K562 (cell line): ENCODE data around the gene ZNF609. TPM values are rescaled to one million over a fixed set of nuclear protein-coding genes. Genes with fewer than 3 reads are reported as not detected.
A peak's percentile ranks its signal among the peaks of the same experiment; 100 is the strongest.

Experiments
- ATAC-seq: fragments of 200-7000 bp; cut with Tn5 transposase; 3 replicates; pipeline ENCODE4 v1.9.1; 2020; ENCODE audit warnings: moderate library complexity
- BruUV-seq: library from RNA; stranded (reverse); fragments of 400-500 nt; replicated peaks from 2 replicates; lab custom pipeline; 2021; lab: Mats Ljungman, UMichigan
- CTCF ChIA-PET: fragments of 300-600 bp; formaldehyde crosslinking; extraction: SDS; loops from one replicate; lab custom pipeline; 2021; ENCODE audit warnings: low intra/inter-chr PET ratio; lab: Yijun Ruan, JAX
- POLR2A ChIA-PET: fragments of 300-600, 350-650 bp; sonication (Branson Sonifier 250); formaldehyde crosslinking; extraction: SDS; loops from one replicate; lab custom pipeline; 2021; ENCODE audit warnings: antibody characterized with exemption, inconsistent platforms; lab: Yijun Ruan, JAX
- DNase-seq, 4 experiments: peaks; one replicate each; pipeline versions ENCODE4 v3.0.0 to v3.0.0-alpha.2; 2011 to 2018; ENCODE audit warnings: low spot score in 3 of 4, mixed read lengths in 3 of 4; ENCODE audit errors: extremely low read depth in 1 of 4
- FAIRE-seq: peaks from 2 replicates; lab custom pipeline; 2011; peaks lifted over from hg19 to GRCh38; lab: Jason Lieb, UNC
- H2AFZ ChIP-seq: 2 replicates; pipeline ENCODE4 v1.6.0; 2011; ENCODE audit warnings: low read depth, low read length, control low read depth, inconsistent platforms
- H3K27ac ChIP-seq: fragments of 200-600 bp; 3 replicates; pipeline ENCODE4 v1.8.0; 2011; ENCODE audit warnings: low read depth, mild to moderate bottlenecking, control low read depth, inconsistent platforms, low read length, moderate library complexity, mixed read lengths; ENCODE audit errors: extremely low read depth
- H3K27me3 ChIP-seq, 2 experiments: fragments of 300-600 bp in 1 of 2; 2 replicates in 1 of 2; 3 replicates in 1 of 2; pipeline versions ENCODE4 v1.6.0 to v1.8.0; 2011; ENCODE audit warnings: inconsistent platforms in 2 of 2, low read length in 2 of 2, mild to moderate bottlenecking in 1 of 2, mixed read lengths in 1 of 2, moderate library complexity in 1 of 2; ENCODE audit not compliant: control insufficient read depth in 2 of 2, insufficient read depth in 2 of 2
- H3K36me3 ChIP-seq: fragments of 300-600 bp; 3 replicates; pipeline ENCODE4 v1.8.0; 2011; ENCODE audit warnings: mild to moderate bottlenecking, low read length, inconsistent platforms; ENCODE audit not compliant: control insufficient read depth, insufficient read depth
- H3K4me1 ChIP-seq, 2 experiments: fragments of 200-600 bp in 1 of 2; replicated peaks in 1 of 2; 2 replicates in 1 of 2; 3 replicates in 1 of 2; pipeline versions ENCODE4 v1.5.1 to v1.8.0; 2011; ENCODE audit warnings: inconsistent platforms in 2 of 2, low read length in 2 of 2, mild to moderate bottlenecking in 1 of 2, mixed read lengths in 1 of 2, moderate library complexity in 1 of 2; ENCODE audit not compliant: control insufficient read depth in 2 of 2, insufficient read depth in 2 of 2
- H3K4me2 ChIP-seq: 2 replicates; pipeline ENCODE4 v1.6.1; 2011; ENCODE audit warnings: low read length, control low read depth, inconsistent platforms, mixed read lengths; ENCODE audit not compliant: insufficient read depth
- H3K4me3 ChIP-seq: fragments of 200-600 bp; sonication (generic), shearing (Covaris generic); 2 replicates; pipeline ENCODE4 v1.5.1; 2016; ENCODE audit warnings: control low read depth, inconsistent platforms
- H3K79me2 ChIP-seq: fragments of 200-600 bp; 3 replicates; pipeline ENCODE4 v1.8.0; 2011; ENCODE audit warnings: low read length, inconsistent platforms; ENCODE audit not compliant: control insufficient read depth, insufficient read depth
- H3K9ac ChIP-seq, 2 experiments: 2 replicates each; pipeline versions ENCODE4 v1.6.0 to v1.6.1; 2011; ENCODE audit warnings: low read depth in 2 of 2, low read length in 2 of 2, control low read depth in 1 of 2, inconsistent platforms in 1 of 2, mild to moderate bottlenecking in 1 of 2, mixed read lengths in 1 of 2; ENCODE audit not compliant: insufficient read depth in 1 of 2
- H3K9me1 ChIP-seq: one replicate; pipeline ENCODE4 v1.6.0; 2011; ENCODE audit warnings: inconsistent platforms, mild to moderate bottlenecking, low read length, moderate library complexity; ENCODE audit not compliant: control insufficient read depth, insufficient read depth
- H3K9me3 ChIP-seq: replicated peaks from 2 replicates; pipeline ENCODE4 v1.5.1; 2011; ENCODE audit warnings: low read depth, low read length, inconsistent platforms; ENCODE audit not compliant: control insufficient read depth, insufficient read depth
- H4K20me1 ChIP-seq: replicated peaks from 2 replicates; pipeline ENCODE4 v1.6.1; 2011; ENCODE audit warnings: low read length, inconsistent platforms, mixed read lengths; ENCODE audit not compliant: control insufficient read depth, insufficient read depth
- ATF3 ChIP-seq, 2 experiments: fragments of 450-650 bp in 1 of 2; sonication (generic) in 1 of 2; formaldehyde crosslinking in 1 of 2; IDR thresholded peaks in 1 of 2; conservative IDR thresholded peaks in 1 of 2; 2 replicates each; pipeline versions ENCODE4 v1.6.1 to v1.8.1; 2016 to 2023; ENCODE audit warnings: mild to moderate bottlenecking in 2 of 2, moderate library complexity in 2 of 2, inconsistent platforms in 1 of 2, missing genetic modification reagents in 1 of 2
- CEBPG ChIP-seq, 3 experiments: fragments of 200-800 bp in 1 of 3; sonication (Bioruptor generic) in 1 of 3; sonication (generic) in 1 of 3; formaldehyde crosslinking in 1 of 3; IDR thresholded peaks in 2 of 3; conservative IDR thresholded peaks in 1 of 3; 2 replicates each; pipeline versions ENCODE4 v1.6.1 to v1.8.0; 2016 to 2022; ENCODE audit warnings: missing compliant biosample characterization in 2 of 3, missing genetic modification characterization in 2 of 3, mild to moderate bottlenecking in 1 of 3, missing genetic modification reagents in 1 of 3
- CTBP1 ChIP-seq: fragments of 450-650 bp; IDR thresholded peaks from 2 replicates; pipeline ENCODE4 v1.6.1; 2016; ENCODE audit warnings: borderline replicate concordance
- NR1H2 ChIP-seq: sonication (generic); formaldehyde crosslinking; IDR thresholded peaks from 2 replicates; pipeline ENCODE4 v1.4.0; 2020; ENCODE audit warnings: mild to moderate bottlenecking, missing genetic modification reagents
- POLR2G ChIP-seq: fragments of 200-400 bp; formaldehyde crosslinking; IDR thresholded peaks from 2 replicates; pipeline ENCODE4 v1.6.1; 2017; ENCODE audit warnings: low read depth, mild to moderate bottlenecking, antibody characterized with exemption, low read length, moderate library complexity
- WGBS: fragments of 100-300 bp; shearing (Covaris generic); methylation state at CpG from one replicate; pipeline ENCODE4 v1.1.6; 2016; ENCODE audit warnings: low coverage, mixed read lengths; ENCODE audit not compliant: insufficient coverage; ENCODE audit errors: missing lambda C conversion rate; 5-methylcytosine and 5-hydroxymethylcytosine counted together
- in situ Hi-C: fragments of 300-500 bp; cut with MboI; formaldehyde crosslinking; loops from 4 replicates; pipeline ENCODE4 v1.15.0; 2018; ENCODE audit warnings: inconsistent platforms, mixed read lengths
- intact Hi-C: fragments of 100-400 bp; cut with micrococcal nuclease; formaldehyde crosslinking; loops from 2 replicates; pipeline ENCODE4 v1.14.2; 2022
- polyA plus RNA-seq, 8 experiments: library from polyadenylated mRNA; depleted of rRNA in 4 of 8; stranded (reverse) in 5 of 8; unstranded in 3 of 8; fragments of >200 nt; fragmentation: Nextera tagmentation in 2 of 8; fragmentation: Illumina TruSeq in 1 of 8; extraction: Ambion mirVana in 2 of 8; extraction: Trizol in 1 of 8; gene quantifications; 2 replicates each; pipeline versions ENCODE4 v1.2.1 to v1.2.3, GENCODE V29; 2011 to 2014; ENCODE audit warnings: inconsistent platforms in 1 of 8, missing spikeins in 1 of 8
- total RNA-seq, 7 experiments: library from RNA; depleted of rRNA in 6 of 7; stranded (reverse); fragments of >200 nt in 6 of 7; fragmentation: Illumina TruSeq in 2 of 7; extraction: Trizol in 2 of 7; gene quantifications; 2 replicates each; pipeline versions ENCODE4 v1.2.1 to v1.2.3, GENCODE V29; 2011 to 2021; ENCODE audit warnings: low replicate concordance in 1 of 7
- TF ChIP-seq, protein P1 (sequence below): fragments of 250-450 bp; sonication (Bioruptor Pico); IDR thresholded peaks from 2 replicates; pipeline ENCODE4 v1.4.0; 2020

The ZNF609 gene
- total and polyA plus RNA-seq, 9 of the 15 experiments (the other 6 are each of a cell fraction or from before 2014, with no cell fraction given) = 3.0 to 38.7 (median 17.8) TPM

DNA sequence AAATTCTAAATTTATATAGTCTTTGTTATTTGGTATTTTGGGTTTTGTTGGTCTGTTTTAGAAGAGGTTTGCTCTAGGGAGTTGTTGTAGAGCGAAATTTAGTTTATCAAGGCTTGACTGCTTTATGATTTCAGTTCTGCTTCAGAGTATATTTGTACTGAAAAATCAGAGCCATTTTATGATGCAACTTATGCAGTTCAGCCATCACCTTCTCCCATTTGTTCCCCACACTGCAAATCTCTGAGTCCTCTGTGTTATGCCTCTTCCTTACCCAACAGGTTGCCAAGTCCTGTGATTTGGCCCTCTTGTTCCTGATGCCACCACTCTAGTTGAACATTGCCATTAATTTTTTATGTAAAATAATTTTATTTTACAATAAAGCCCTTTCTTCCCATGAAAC lies 140.4 kb downstream of the ZNF609 start:
- no peaks in the 10 kb centered on the region for H3K9me1 ChIP-seq
- BruUV-seq = no TSS peak
- H3K27me3 ChIP-seq = no peaks in the 10 kb centered on the region
- FAIRE-seq (no peak), DNase-seq (no peak), ATAC-seq (no peak)
- peaks cover 0 to 17% of the 10 kb centered on the region in 2 experiments; a peak in 3 of 5 replicates for H3K4me1 ChIP-seq
- intact Hi-C loops (no loop called here), in situ Hi-C loops (no loop called here)
- H3K27ac ChIP-seq = no peak overlapping the region
- H3K4me2 ChIP-seq = no peak overlapping the region
- ChIA-PET CTCF (no interaction called here), POLR2A (interaction anchor here (1.6 kb wide), 1 partner anchor 19 kb away, joined by 3 read pairs; no protein-coding TSS in a partner anchor)
- H3K9me3 ChIP-seq = no peaks in the 10 kb centered on the region
- peaks cover 82% of the 10 kb centered on the region for H3K79me2 ChIP-seq
- H3K9ac ChIP-seq = no peak overlapping the region
- peaks cover 22% of the 10 kb centered on the region for H4K20me1 ChIP-seq
- WGBS = 95% methylated on average over 1 of the region's 1 CpG
- H3K4me3 ChIP-seq = no peak overlapping the region
- TF ChIP-seq ATF3 (IDR thresholded peaks at IDR 0.05) (peak; percentile 68; the same call in 1 of the 2 replicates), ATF3 (CRISPR knock-in tag; conservative IDR thresholded peaks at IDR 0.05) (no peak), CTBP1 (no peak), POLR2G (no peak), CEBPG (CRISPR knock-in tag; IDR thresholded peaks at IDR 0.05) (peak; percentile 64; the same call in 1 of the 2 replicates), CEBPG (tag; conservative IDR thresholded peaks at IDR 0.05 in 1 of 2, IDR thresholded peaks at IDR 0.05 in 1 of 2) (peak; percentile 31 to 63; a peak in 3 of 4 replicates), NR1H2 (CRISPR knock-in tag) (no peak)
- TF ChIP-seq, protein P1, sequence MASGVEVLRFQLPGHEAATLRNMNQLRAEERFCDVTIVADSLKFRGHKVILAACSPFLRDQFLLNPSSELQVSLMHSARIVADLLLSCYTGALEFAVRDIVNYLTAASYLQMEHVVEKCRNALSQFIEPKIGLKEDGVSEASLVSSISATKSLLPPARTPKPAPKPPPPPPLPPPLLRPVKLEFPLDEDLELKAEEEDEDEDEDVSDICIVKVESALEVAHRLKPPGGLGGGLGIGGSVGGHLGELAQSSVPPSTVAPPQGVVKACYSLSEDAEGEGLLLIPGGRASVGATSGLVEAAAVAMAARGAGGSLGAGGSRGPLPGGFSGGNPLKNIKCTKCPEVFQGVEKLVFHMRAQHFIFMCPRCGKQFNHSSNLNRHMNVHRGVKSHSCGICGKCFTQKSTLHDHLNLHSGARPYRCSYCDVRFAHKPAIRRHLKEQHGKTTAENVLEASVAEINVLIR (CRISPR knock-in tag) = no peak
- no peak overlapping the region for H2AFZ ChIP-seq
- H3K36me3 ChIP-seq = no peaks in the 10 kb centered on the region
